B cell (primary cell): ENCODE results near the gene TXNDC5.

ENCODE experiments used
- EZH2 ChIP-seq: IDR thresholded peaks from 2 replicates; pipeline ENCODE4 v1.6.1; 2012; ENCODE audit warnings: borderline replicate concordance, low read depth, mild to moderate bottlenecking, moderate library complexity, low read length; ENCODE audit not compliant: insufficient read depth, poor library complexity, severe bottlenecking
- TF ChIP-seq, protein P1 (sequence below): fragments of 200-600 bp; IDR thresholded peaks from one replicate; pipeline ENCODE4 v1.8.0; 2022; ENCODE audit warnings: antibody characterized with exemption, mild to moderate bottlenecking

DNA sequence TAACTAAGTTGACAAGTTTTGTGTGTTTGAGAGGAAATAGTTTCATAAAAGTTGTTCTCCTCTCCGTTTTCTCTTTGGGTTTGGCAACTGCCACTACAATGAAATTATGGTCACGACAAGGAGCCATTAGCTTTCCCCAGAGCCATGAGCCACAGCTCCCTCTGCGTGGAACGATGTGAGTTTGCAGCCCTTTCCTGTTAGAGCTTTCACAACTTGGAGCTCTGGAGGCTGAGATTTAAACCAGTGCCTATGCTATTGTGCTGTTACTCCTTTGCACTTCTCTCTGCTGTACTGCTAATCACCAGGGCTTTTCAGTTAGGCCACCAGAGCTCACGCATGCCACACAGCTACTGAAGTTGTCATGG is 29.3 kb upstream of the TXNDC5 start:
- TF ChIP-seq, protein P1, sequence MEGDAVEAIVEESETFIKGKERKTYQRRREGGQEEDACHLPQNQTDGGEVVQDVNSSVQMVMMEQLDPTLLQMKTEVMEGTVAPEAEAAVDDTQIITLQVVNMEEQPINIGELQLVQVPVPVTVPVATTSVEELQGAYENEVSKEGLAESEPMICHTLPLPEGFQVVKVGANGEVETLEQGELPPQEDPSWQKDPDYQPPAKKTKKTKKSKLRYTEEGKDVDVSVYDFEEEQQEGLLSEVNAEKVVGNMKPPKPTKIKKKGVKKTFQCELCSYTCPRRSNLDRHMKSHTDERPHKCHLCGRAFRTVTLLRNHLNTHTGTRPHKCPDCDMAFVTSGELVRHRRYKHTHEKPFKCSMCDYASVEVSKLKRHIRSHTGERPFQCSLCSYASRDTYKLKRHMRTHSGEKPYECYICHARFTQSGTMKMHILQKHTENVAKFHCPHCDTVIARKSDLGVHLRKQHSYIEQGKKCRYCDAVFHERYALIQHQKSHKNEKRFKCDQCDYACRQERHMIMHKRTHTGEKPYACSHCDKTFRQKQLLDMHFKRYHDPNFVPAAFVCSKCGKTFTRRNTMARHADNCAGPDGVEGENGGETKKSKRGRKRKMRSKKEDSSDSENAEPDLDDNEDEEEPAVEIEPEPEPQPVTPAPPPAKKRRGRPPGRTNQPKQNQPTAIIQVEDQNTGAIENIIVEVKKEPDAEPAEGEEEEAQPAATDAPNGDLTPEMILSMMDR = no peak
- TF ChIP-seq EZH2 = no peak
